IMR-90 (cell line): Measurements from ENCODE around the gene CDX1. TPM values are rescaled to one million over a fixed set of nuclear protein-coding genes. Genes with fewer than 3 reads are reported as not detected.
A peak's percentile ranks its signal among the peaks of the same experiment; 100 is the strongest.

Experiments used
- ATAC-seq: fragments of 200-7000 bp; cut with Tn5 transposase; 2 replicates; pipeline ENCODE4 v1.9.1; 2020; ENCODE audit warnings: low read depth, mild to moderate bottlenecking, moderate library complexity
- BruUV-seq: library from RNA; stranded (reverse); fragments of 400-500 nt; replicated peaks from 2 replicates; lab custom pipeline; 2021; lab: Mats Ljungman, UMichigan
- CTCF ChIA-PET: fragments of 300-600 bp; formaldehyde crosslinking; extraction: SDS; loops from one replicate; lab custom pipeline; 2021; ENCODE audit warnings: antibody characterized with exemption; lab: Yijun Ruan, JAX
- POLR2A ChIA-PET: fragments of 300-600 bp; sonication (Branson Sonifier 250); formaldehyde crosslinking; loops from one replicate; lab custom pipeline; 2022; ENCODE audit warnings: antibody characterized with exemption; ENCODE audit not compliant: unreplicated experiment; lab: Charles Lee
- DNase-seq: peaks from one replicate; pipeline ENCODE4 v3.0.0; 2013
- H2AFZ ChIP-seq: replicated peaks from 2 replicates; pipeline ENCODE3; 2013; ENCODE audit warnings: low read length, mild to moderate bottlenecking; ENCODE audit not compliant: poor library complexity
- H2AK5ac ChIP-seq: 2 replicates; pipeline ENCODE4 v1.6.1; 2013; ENCODE audit warnings: low read depth, low read length, inconsistent platforms
- H2AK9ac ChIP-seq: replicated peaks from 2 replicates; pipeline ENCODE3; 2013; ENCODE audit warnings: mild to moderate bottlenecking, low read depth, low read length, moderate library complexity; ENCODE audit not compliant: poor library complexity
- H2BK120ac ChIP-seq: 2 replicates; pipeline ENCODE4 v1.6.1; 2013; ENCODE audit warnings: low read depth, low read length, inconsistent platforms
- H2BK15ac ChIP-seq: 3 replicates; pipeline ENCODE4 v1.6.1; 2013; ENCODE audit warnings: low read depth, low read length, inconsistent platforms
- H2BK20ac ChIP-seq: 2 replicates; pipeline ENCODE4 v1.6.1; 2013; ENCODE audit warnings: low read depth, mild to moderate bottlenecking, inconsistent platforms, low read length, moderate library complexity
- H2BK5ac ChIP-seq: 2 replicates; pipeline ENCODE4 v1.6.1; 2013; ENCODE audit warnings: mild to moderate bottlenecking, low read depth, low read length, inconsistent platforms; ENCODE audit not compliant: poor library complexity, severe bottlenecking
- H3K14ac ChIP-seq: replicated peaks from 2 replicates; pipeline ENCODE4 v1.6.1; 2013; ENCODE audit warnings: low read depth, low read length, inconsistent platforms
- H3K18ac ChIP-seq: 2 replicates; pipeline ENCODE4 v1.6.1; 2013; ENCODE audit warnings: low read depth, low read length, control low read depth
- H3K23ac ChIP-seq: 2 replicates; pipeline ENCODE4 v1.6.1; 2013; ENCODE audit warnings: low read depth, low read length, inconsistent platforms
- H3K27ac ChIP-seq: 2 replicates; pipeline ENCODE4 v1.5.1; 2013; ENCODE audit warnings: mild to moderate bottlenecking, control low read depth, low read length; ENCODE audit not compliant: insufficient read depth
- H3K27me3 ChIP-seq: 2 replicates; pipeline ENCODE4 v1.6.1; 2013; ENCODE audit warnings: low read length; ENCODE audit not compliant: control insufficient read depth, insufficient read depth
- H3K36me3 ChIP-seq: 2 replicates; pipeline ENCODE4 v1.6.1; 2013; ENCODE audit warnings: low read length, mixed read lengths; ENCODE audit not compliant: control insufficient read depth, insufficient read depth
- H3K4ac ChIP-seq: 2 replicates; pipeline ENCODE4 v1.6.1; 2013; ENCODE audit warnings: low read depth, low read length, inconsistent platforms
- H3K4me1 ChIP-seq: 2 replicates; pipeline ENCODE4 v1.6.1; 2013; ENCODE audit warnings: low read length, mixed read lengths; ENCODE audit not compliant: control insufficient read depth, insufficient read depth
- H3K4me2 ChIP-seq: 2 replicates; pipeline ENCODE4 v1.6.1; 2013; ENCODE audit warnings: low read depth, mild to moderate bottlenecking, control low read depth, low read length, moderate library complexity
- H3K4me3 ChIP-seq: 2 replicates; pipeline ENCODE4 v1.5.1; 2013; ENCODE audit warnings: low read depth, mild to moderate bottlenecking, control low read depth, low read length, moderate library complexity; ENCODE audit not compliant: insufficient read depth
- H3K56ac ChIP-seq: 2 replicates; pipeline ENCODE4 v1.6.1; 2013; ENCODE audit warnings: low read length, inconsistent platforms; ENCODE audit not compliant: insufficient read depth; ENCODE audit errors: extremely low read depth
- H3K79me1 ChIP-seq, 2 experiments: 2 replicates each; pipeline ENCODE4 v1.6.1; 2013; ENCODE audit warnings: low read length in 2 of 2, inconsistent platforms in 1 of 2, low read depth in 1 of 2
- H3K9ac ChIP-seq: 2 replicates; pipeline ENCODE4 v1.6.1; 2013; ENCODE audit warnings: low read depth, low read length, control low read depth
- H3K9me1 ChIP-seq: 2 replicates; pipeline ENCODE4 v1.6.1; 2013; ENCODE audit warnings: low read length, inconsistent platforms; ENCODE audit not compliant: insufficient read depth
- H3K9me3 ChIP-seq: 2 replicates; pipeline ENCODE4 v1.6.1; 2013; ENCODE audit warnings: low read length; ENCODE audit not compliant: control insufficient read depth, insufficient read depth
- H4K20me1 ChIP-seq: 2 replicates; pipeline ENCODE4 v1.6.1; 2013; ENCODE audit warnings: low read length, inconsistent platforms; ENCODE audit not compliant: insufficient read depth
- H4K5ac ChIP-seq: 2 replicates; pipeline ENCODE4 v1.6.1; 2013; ENCODE audit warnings: mild to moderate bottlenecking, low read depth, low read length, control low read depth
- H4K8ac ChIP-seq, 2 experiments: 2 replicates each; pipeline ENCODE4 v1.6.1; 2013; ENCODE audit warnings: low read depth in 2 of 2, low read length in 2 of 2, control low read depth in 1 of 2, inconsistent platforms in 1 of 2
- H4K91ac ChIP-seq: 2 replicates; pipeline ENCODE4 v1.6.1; 2013; ENCODE audit warnings: low read depth, low read length, inconsistent platforms; ENCODE audit not compliant: insufficient read depth
- CEBPB ChIP-seq: IDR thresholded peaks from 2 replicates; pipeline ENCODE4 v1.6.1; 2012; ENCODE audit warnings: low read depth, low read length, improper control_type of control experiment
- CHD1 ChIP-seq: IDR thresholded peaks from 2 replicates; pipeline ENCODE4 v1.6.1; 2012; ENCODE audit warnings: low read depth, low read length, improper control_type of control experiment
- WGBS, 2 experiments: methylation state at CpG; one replicate each; pipeline versions ENCODE4 v1.1.5 to v1.1.7; 2013; ENCODE audit warnings: missing lambda C conversion rate in 2 of 2; ENCODE audit not compliant: insufficient read length in 1 of 2; ENCODE audit errors: extremely low coverage in 2 of 2; 5-methylcytosine and 5-hydroxymethylcytosine counted together
- dilution Hi-C: fragments of 300-500 bp; cut with HindIII; formaldehyde crosslinking; loops from one replicate; pipeline ENCODE4 v1.14.3; 2018; ENCODE audit warnings: low sequenced_read_pairs; ENCODE audit not compliant: unreplicated experiment
- in situ Hi-C: fragments of 300-500 bp; cut with MboI; formaldehyde crosslinking; loops from 3 replicates; pipeline ENCODE4 v1.14.3; 2019; ENCODE audit warnings: low sequenced_read_pairs, inconsistent platforms, mixed read lengths
- intact Hi-C: fragments of 100-400 bp; cut with micrococcal nuclease; formaldehyde crosslinking; loops from 2 replicates; pipeline ENCODE4 v1.10.0; 2022
- polyA plus RNA-seq, 3 experiments: library from polyadenylated mRNA; depleted of rRNA; stranded (reverse); fragments of >200 nt; gene quantifications; 2 replicates each; pipeline ENCODE4 v1.2.3, GENCODE V29; 2012; ENCODE audit warnings: low replicate concordance in 1 of 3
- total RNA-seq: library from RNA; depleted of rRNA; stranded (reverse); fragments of >200 nt; gene quantifications from 2 replicates; pipeline ENCODE4 v1.2.3, GENCODE V29; 2012

Gene CDX1
- total and polyA plus RNA-seq, 2 of the 4 experiments (the other 2 are of a cell fraction) = 0.18 to 0.24 TPM

GRCh38 chr5:150137997-150138396 lies 28.6 kb upstream of the CDX1 start:
- peak overlapping the region; percentile 95 for H3K9ac ChIP-seq
- peak overlapping the region; percentile 59 for H2AFZ ChIP-seq
- peak overlapping the region; percentile 99 for H3K18ac ChIP-seq
- CTCF ChIA-PET = no interaction called here
- H2BK120ac ChIP-seq = peak overlapping the region; percentile 99
- H3K79me1 ChIP-seq = peaks cover 37 to 90% of the 10 kb centered on the region in 2 experiments
- DNase-seq = peak; percentile 65
- dilution Hi-C loops (no loop called here), intact Hi-C loops (loop anchor here (1.0 to 2.0 kb wide), 2 partner anchors 8 to 17 kb away; partner anchors contain the start of gene PDGFRB), in situ Hi-C loops (no loop called here)
- H3K23ac ChIP-seq = peak overlapping the region; percentile 100
- WGBS, 2 experiments = no CpG with 5 or more reads among the region's 5 CpGs
- peak; percentile 78 for TF ChIP-seq CEBPB
- no peak for TF ChIP-seq CHD1
- H3K56ac ChIP-seq = peak overlapping the region; percentile 96
- POLR2A ChIA-PET = no interaction called here
- peaks cover 45% of the 10 kb centered on the region for H3K36me3 ChIP-seq
- H3K4me2 ChIP-seq = peak overlapping the region; percentile 77
- peak overlapping the region; percentile 100 for H3K14ac ChIP-seq
- H3K27ac ChIP-seq = peak overlapping the region; percentile 98
- H3K4ac ChIP-seq = peak overlapping the region; percentile 100
- peak overlapping the region; percentile 95 to 100 for H4K8ac ChIP-seq
- peak overlapping the region; percentile 100 for H2BK15ac ChIP-seq
- H3K9me3 ChIP-seq = no peaks in the 10 kb centered on the region
- H3K4me1 ChIP-seq = peaks cover 64% of the 10 kb centered on the region
- peak overlapping the region; percentile 99 for H2AK9ac ChIP-seq
- H2AK5ac ChIP-seq = peak overlapping the region; percentile 100
- H4K91ac ChIP-seq = peak overlapping the region; percentile 100
- peak overlapping the region; percentile 100 for H4K5ac ChIP-seq
- no TSS peak for BruUV-seq
- H2BK20ac ChIP-seq = peak overlapping the region; percentile 100
- H3K9me1 ChIP-seq = peaks cover 34% of the 10 kb centered on the region
- no peak overlapping the region for H3K4me3 ChIP-seq
- peak overlapping the region; percentile 98 for H2BK5ac ChIP-seq
- no peaks in the 10 kb centered on the region for H3K27me3 ChIP-seq
- no peaks in the 10 kb centered on the region for H4K20me1 ChIP-seq
- ATAC-seq = no peak; the same call in 1 of the 2 replicates
